ENCODE results near the gene CFAP65. TPM values are rescaled to one million over a fixed set of nuclear protein-coding genes. Genes with fewer than 3 reads are reported as not detected.
A peak's percentile ranks its signal among the peaks of the same experiment; 100 is the strongest.

Gene CFAP65
- polyA plus RNA-seq, 1 donor from 2014 or later: not detected

DNA sequence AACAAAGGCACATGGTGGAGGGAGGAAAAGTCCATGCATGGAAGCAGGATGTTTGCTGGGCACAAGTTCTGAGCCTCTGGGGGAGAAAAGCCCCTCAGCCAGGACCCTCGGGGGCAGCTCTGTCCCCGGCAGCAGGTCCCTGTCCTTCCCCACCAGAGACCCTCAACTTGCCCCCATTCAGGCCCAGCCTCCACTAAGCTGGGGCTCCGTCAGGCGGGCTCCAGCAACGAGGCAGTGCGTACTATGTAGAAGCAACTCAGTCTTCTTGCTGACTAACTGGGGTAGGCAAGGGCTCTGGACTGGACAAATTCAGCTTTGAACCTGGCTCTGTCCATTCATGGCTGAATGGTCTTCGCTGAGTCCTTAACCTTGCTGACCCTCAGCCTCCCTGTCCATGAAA lies 23.0 kb downstream of the CFAP65 start:
- Mint-ChIP-seq H3K4me3 (peak overlapping the region in 1 of 4 donors; percentile 14), H3K36me3 (no peaks in the 10 kb centered on the region), H3K27ac (no peak overlapping the region), H3K4me1 (no peaks in the 10 kb centered on the region), H3K9me3 (no peaks in the 10 kb centered on the region), H3K27me3 (peaks cover 19% of the 10 kb centered on the region)

DNA sequence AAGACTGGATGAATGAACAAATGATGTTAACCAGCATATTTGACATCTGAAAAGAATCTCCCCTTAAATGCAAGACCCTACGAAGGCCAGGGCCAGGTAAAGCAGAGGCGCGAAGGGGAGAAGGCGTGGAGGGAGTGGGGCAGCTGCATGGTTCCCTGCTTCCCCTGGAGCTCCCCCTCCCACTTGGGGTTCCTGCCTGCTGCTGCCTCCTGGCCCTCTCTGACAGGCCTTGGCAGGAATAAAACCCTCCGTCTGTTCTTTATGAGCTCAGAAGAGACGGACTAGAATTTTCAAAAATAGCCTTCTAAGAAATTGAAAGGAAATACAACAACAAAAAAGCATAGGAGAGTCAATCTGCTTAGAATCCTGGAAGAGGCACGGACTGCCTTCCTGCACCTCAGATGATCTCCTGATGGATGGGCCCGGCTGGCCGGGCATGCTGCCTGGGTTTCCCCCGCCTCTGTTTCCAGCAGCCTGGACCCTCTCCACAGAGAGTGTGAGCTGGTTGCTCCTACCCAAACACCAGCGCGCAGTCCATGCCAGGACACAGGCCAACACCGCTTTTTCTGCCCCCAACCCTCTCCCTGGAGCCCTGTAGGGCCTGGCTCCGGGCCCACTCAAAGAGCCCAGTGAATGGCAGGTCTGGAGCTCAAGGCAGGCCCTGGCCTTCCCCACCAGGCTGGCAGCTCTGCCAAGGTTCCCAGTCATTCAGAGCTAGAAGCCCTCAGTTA lies 23.9 kb downstream of the CFAP65 start:
- Mint-ChIP-seq H3K9me3 (no peaks in the 10 kb centered on the region), H3K4me3 (no peak overlapping the region), H3K27ac (no peak overlapping the region), H3K4me1 (no peaks in the 10 kb centered on the region), H3K36me3 (no peaks in the 10 kb centered on the region), H3K27me3 (peaks cover 15% of the 10 kb centered on the region)

DNA sequence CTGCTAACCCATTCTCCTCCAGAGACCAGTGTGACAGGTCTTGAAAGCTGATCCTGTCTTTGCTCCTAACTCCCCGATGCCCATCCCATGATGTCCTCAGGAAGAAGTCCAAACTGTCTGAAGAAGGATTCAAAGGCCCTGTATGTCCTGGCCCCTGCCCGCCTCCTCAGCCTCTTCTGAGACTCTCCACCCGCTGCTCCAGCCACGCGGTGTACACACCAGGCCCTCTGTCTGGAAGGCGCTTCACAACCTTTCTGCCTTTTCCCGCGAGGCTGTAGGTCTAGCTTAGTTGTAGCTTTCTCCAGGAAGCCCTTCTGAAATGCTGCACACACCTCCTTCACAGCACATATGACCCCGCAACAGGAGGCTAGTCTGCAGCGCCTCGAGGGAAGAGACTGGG lies 24.6 kb downstream of the CFAP65 start:
- Mint-ChIP-seq H3K27ac (no peak overlapping the region), H3K27me3 (peaks cover 17% of the 10 kb centered on the region), H3K4me1 (no peaks in the 10 kb centered on the region), H3K9me3 (no peaks in the 10 kb centered on the region), H3K36me3 (no peaks in the 10 kb centered on the region), H3K4me3 (peak overlapping the region in 1 of 4 donors; percentile 22)

DNA sequence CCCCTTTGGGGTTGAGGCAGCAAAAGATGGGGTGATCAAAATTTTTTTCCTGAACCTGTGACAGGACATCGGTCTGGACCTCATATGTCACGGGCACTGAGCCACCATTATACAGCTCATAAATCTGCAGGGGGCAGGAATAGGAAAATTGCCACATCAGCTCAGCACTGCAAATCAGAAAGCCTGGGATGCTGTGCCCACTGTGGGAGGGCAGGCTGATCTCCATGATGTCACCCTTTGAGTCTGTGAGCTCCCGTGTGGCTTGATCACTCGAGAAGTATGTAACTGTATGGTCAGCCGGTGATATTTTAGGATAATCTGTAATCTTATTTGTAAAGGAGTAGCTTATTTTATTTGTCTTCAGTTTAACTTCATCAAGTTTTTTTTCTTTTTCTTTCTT lies 30.4 kb downstream of the CFAP65 start:
- Mint-ChIP-seq H3K9me3 (no peaks in the 10 kb centered on the region), H3K36me3 (no peaks in the 10 kb centered on the region), H3K27ac (no peak overlapping the region), H3K4me1 (no peaks in the 10 kb centered on the region), H3K4me3 (no peak overlapping the region), H3K27me3 (peaks cover 21% of the 10 kb centered on the region)

DNA sequence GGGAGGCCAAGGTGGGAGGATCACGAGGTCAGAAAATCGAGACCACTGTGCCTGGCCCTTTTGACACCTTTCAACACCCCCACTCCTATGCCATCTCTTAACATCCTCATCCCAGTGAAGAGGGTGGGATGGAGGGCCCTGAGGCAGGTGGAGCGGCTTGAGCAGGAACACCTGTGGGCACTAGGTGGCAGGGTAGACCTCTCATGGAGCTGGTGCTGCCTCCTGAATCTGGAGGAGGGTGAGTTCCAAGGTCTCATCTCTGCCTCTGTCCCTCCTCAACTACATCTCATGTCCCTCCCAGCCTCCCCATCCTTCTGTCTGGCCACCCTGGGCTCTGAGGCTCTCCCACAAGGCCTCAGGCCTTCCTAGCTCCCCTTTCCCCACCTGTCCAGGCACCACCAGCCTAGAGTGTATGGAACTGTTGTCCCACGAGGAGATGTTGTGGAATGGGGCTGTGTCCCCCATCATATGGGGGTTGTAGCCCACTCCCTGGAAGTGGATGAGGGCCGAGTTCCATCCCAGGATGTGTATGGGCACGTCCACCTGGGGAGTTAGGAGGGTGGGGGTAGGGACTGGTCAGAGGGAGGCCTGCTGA lies 31.1 kb downstream of the CFAP65 start:
- H3K4me1 Mint-ChIP-seq: no peaks in the 10 kb centered on the region
- H3K27ac Mint-ChIP-seq: no peak overlapping the region
- no peaks in the 10 kb centered on the region for H3K9me3 Mint-ChIP-seq
- H3K36me3 Mint-ChIP-seq: no peaks in the 10 kb centered on the region
- no peak overlapping the region for H3K4me3 Mint-ChIP-seq
- H3K27me3 Mint-ChIP-seq: peaks cover 26% of the 10 kb centered on the region

DNA sequence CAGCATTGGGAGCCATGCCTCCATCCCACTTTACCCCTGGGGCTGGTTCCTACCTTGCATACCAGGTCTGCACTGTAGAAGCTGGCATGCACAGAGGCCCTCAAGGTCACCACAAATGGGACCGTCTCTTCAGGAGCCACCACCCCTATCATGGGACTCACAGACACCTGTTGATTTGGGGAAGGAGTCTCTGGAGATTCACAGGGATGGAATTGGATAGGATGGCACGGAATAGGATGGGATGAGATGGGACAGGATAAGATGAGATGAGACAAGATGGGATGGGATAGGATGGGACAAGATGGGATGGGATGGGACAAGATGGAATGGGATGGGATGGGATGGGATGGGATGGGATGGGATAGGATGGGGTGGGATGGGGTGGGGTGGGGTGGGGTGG lies 32.0 kb downstream of the CFAP65 start:
- no peak overlapping the region for H3K4me3 Mint-ChIP-seq
- H3K9me3 Mint-ChIP-seq: no peaks in the 10 kb centered on the region
- H3K36me3 Mint-ChIP-seq: no peaks in the 10 kb centered on the region
- peaks cover 0 to 2% (median 0%) of the 10 kb centered on the region in 3 donors for H3K4me1 Mint-ChIP-seq
- H3K27me3 Mint-ChIP-seq: peaks cover 35% of the 10 kb centered on the region
- no peak overlapping the region for H3K27ac Mint-ChIP-seq

DNA sequence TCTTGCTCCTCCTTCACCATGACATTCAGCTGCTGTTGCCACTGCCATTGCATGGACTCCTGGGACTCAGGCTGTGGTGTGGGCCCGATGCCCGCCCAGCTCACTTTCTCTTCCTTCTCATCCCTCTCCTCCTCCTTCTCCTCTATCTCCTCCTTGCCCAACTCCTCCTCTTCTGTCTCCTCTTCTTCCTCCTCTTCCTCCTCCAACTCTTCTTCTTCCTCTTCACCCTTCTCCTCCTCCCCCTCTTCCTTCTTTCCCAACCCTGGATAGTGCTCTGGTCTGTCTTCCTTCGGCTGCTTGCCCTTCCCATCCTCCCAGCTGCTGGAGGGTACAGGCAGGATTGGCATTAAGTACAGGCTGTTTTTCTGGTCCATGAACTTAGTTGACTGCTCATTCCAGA lies 37.3 kb downstream of the CFAP65 start:
- Mint-ChIP-seq H3K9me3 (no peaks in the 10 kb centered on the region), H3K4me3 (peak overlapping the region in 1 of 4 donors; percentile 42), H3K36me3 (peaks cover 1% of the 10 kb centered on the region), H3K27me3 (peaks cover 54% of the 10 kb centered on the region), H3K27ac (peak overlapping the region in 1 of 3 donors; percentile 31), H3K4me1 (peaks cover 0 to 7% (median 7%) of the 10 kb centered on the region in 3 donors)

DNA sequence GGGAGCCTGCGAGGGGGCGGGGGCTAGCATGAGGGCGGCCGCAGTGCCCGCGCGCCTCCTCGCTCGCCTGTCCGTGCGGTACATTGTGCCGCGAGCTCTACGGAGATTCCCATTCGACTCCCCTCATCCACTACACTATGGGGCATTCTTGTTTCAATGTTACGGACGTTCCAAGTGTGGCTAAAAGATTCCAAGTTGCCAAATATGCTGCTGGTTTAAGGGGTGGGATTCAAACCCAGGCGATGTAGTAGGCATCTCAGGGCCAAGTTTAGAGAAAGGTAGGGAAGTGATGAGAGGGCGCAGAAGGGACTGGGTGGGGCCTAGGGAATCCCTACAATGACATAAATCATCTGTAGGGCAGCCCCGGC lies 38.1 kb downstream of the CFAP65 start:
- H3K9me3 Mint-ChIP-seq: no peaks in the 10 kb centered on the region
- H3K27me3 Mint-ChIP-seq: peaks cover 54% of the 10 kb centered on the region

DNA sequence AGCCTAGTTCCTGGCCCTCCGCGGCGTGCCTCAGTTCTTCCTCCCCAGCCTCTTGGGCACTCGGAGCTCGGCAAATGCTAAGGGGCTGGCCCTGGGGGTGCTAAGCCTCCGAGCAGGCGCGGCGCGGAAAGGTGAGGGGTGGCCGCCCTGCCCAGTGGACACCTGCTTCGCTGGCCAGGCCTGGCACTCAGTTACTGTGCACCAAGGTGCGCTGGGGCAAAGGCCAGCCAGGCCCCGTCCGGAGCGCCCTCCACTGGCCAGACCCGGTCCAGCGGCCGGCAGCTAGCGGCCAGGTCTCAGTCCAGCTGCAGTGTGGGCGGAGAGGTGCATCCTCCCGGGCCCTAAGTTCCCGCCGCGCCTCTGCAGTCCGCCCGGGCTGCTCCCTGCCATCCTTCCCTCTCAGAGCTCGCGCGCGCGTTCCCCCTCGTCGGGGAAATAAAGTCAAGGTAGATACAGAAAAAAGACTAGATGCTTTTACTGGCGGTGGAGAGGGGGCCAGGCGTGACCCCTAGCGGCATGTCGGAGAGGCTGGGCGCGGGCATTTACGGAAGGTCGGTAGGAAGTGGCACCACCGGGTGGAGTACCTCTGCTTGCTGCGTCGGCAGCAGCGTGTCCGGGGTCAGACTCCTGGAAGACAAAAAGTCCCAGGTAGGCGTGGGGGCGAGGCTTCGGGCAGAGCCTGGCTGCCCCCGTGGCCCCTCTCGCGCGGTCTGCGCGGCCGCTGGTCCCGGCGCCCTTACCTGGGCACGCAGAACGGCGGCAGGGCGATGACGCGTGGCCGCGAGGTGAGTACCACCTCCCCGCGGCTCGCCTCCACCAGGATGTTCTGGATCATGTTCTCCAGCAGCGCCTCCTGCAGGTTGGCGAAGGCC lies 38.7 kb downstream of the CFAP65 start:
- no peak overlapping the region for H3K27ac Mint-ChIP-seq
- H3K9me3 Mint-ChIP-seq: no peaks in the 10 kb centered on the region
- peaks cover 1% of the 10 kb centered on the region for H3K36me3 Mint-ChIP-seq
- H3K4me1 Mint-ChIP-seq: peaks cover 0 to 7% (median 7%) of the 10 kb centered on the region in 3 donors
- peak overlapping the region in 3 of 4 donors; percentile 78 to 93 (median 84) for H3K4me3 Mint-ChIP-seq
- H3K27me3 Mint-ChIP-seq: peaks cover 58% of the 10 kb centered on the region

More for the DNA sequence above, 38.1 kb downstream of the CFAP65 start:
- peaks cover 1% of the 10 kb centered on the region for H3K36me3 Mint-ChIP-seq
- H3K4me1 Mint-ChIP-seq: peaks cover 0 to 7% (median 7%) of the 10 kb centered on the region in 3 donors
- H3K4me3 Mint-ChIP-seq: peak overlapping the region in 2 of 4 donors; percentile 39 to 50
- H3K27ac Mint-ChIP-seq: no peak overlapping the region

DNA sequence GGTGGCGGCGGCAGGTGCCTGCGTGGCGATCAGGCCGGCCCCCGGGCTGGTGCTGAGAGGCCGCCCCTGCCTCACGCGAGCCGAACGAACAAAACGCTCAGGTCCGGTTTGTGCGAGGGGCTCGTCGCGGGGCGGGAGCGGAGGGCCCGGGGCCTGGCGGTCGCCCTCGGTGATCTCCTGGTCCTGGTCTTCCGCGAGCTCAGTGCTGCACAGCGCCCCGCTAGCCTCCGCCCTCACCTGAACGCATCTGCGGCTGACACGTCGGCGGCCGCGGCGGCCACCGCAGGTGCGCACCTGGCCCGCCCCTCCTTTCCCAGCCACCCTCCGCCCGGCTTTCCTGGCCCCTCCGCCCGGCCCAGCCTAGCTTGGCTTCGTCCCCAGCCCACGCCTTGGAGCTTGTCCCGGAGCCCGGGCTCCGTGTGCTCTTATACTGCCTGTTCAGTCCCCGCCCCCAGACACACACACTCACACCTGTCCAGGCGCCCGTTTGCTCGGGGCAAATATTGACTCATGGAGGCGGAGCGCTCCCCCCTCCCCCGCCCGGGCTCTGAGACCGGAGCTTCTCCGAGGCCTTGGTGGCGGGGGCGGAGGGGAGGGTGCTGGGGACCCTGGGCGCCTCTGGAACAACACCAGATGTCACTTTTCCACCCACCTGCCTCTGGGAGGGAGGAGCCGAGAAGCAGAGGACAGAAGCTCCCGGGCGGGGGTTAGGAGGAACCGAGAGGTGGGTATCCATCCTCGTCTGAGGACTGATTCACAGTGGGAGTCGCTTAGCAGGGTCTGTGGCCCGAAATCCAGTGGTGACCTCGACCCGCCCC lies 39.5 kb downstream of the CFAP65 start:
- H3K4me3 Mint-ChIP-seq: peak overlapping the region in 3 of 4 donors; percentile 39 to 84 (median 55)
- no peaks in the 10 kb centered on the region for H3K9me3 Mint-ChIP-seq
- H3K36me3 Mint-ChIP-seq: peaks cover 3% of the 10 kb centered on the region
- peaks cover 61% of the 10 kb centered on the region for H3K27me3 Mint-ChIP-seq
- H3K4me1 Mint-ChIP-seq: peaks cover 0 to 7% (median 7%) of the 10 kb centered on the region in 3 donors
- H3K27ac Mint-ChIP-seq: no peak overlapping the region

DNA sequence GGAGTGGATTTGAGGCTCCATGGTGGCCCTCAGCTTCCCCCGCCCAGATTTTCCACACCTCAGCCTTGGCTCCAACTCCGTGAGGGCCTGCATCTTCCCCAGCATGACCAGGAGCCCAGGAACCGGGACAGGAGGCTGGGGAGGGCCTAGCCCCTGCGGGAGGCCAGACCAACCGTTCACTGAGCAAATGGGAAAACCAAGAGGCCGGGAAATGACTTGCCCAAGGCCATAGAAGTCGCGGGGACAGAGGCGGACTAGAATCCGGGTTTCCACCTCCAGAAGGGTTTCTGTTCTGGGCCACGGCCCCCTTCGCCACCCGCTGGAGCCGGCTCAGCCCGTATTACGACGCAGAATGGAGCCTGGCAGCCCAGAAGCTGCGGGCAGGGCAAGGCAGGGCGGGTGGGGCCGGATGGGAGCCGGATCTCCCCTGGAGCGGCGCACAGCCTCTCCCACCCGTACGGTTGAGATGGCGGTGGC lies 40.2 kb downstream of the CFAP65 start:
- no peak overlapping the region for H3K27ac Mint-ChIP-seq
- H3K4me3 Mint-ChIP-seq: peak overlapping the region in 1 of 4 donors; percentile 3
- H3K9me3 Mint-ChIP-seq: no peaks in the 10 kb centered on the region
- peaks cover 0 to 7% (median 7%) of the 10 kb centered on the region in 3 donors for H3K4me1 Mint-ChIP-seq
- peaks cover 66% of the 10 kb centered on the region for H3K27me3 Mint-ChIP-seq
- H3K36me3 Mint-ChIP-seq: peaks cover 3% of the 10 kb centered on the region

DNA sequence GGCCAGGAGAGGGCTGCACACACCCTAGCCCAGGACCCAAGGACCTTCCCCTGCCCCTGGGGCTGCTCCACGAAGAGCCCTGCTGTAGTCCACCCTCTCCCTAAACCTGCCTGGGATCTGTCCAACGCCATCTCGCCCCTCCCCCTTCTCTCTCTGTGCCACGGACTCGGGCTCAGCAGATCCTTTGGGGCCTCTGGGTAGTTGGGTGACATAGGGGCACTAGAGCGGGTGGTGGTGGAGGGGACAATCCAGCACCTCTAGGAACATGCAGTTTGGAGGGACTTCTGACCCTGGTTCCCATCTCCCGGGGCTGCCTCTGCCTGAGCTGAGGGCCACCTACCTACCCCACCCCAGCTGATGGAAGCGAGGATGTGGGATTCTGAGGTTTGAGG lies 40.8 kb downstream of the CFAP65 start:
- peaks cover 69% of the 10 kb centered on the region for H3K27me3 Mint-ChIP-seq
- H3K4me3 Mint-ChIP-seq: no peak overlapping the region
- H3K9me3 Mint-ChIP-seq: no peaks in the 10 kb centered on the region
- H3K4me1 Mint-ChIP-seq: peaks cover 0 to 12% (median 11%) of the 10 kb centered on the region in 3 donors
- no peak overlapping the region for H3K27ac Mint-ChIP-seq
- H3K36me3 Mint-ChIP-seq: peaks cover 3% of the 10 kb centered on the region

DNA sequence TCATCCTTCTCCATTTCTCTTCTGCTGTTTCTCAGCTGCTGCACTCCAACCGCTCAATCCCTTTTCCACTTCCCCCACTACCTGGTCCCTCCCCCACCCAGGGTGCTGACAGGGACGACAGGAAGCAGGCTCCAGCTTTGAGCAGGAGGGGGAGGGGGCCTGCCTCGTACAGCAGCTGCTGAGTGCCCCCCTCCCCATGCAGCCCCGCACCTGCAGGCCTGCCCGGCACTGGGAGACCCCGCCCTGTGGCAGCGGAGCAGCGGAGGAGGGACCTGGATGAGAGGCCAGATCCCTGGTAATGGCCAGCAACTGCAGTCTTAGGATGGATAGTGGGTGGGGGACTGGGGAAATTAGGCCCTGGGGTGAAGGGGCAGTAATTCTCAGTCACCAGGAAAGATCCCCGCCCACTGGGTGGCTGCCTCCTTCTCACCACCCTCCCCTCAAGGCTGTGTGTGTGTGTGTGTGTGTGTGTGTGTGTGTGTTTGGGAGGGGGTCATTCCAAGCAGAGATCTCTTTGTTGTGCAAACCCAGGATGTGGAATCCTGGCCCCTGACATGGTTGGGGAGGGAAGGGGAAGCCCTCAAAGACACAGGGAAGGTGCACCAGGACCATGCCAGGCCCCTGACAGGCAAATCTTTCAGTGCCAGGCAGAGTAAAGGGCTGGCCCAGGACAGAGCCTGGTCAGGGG lies 41.3 kb downstream of the CFAP65 start:
- peaks cover 69% of the 10 kb centered on the region for H3K27me3 Mint-ChIP-seq
- peaks cover 0 to 15% (median 11%) of the 10 kb centered on the region in 3 donors for H3K4me1 Mint-ChIP-seq
- H3K4me3 Mint-ChIP-seq: no peak overlapping the region
- H3K27ac Mint-ChIP-seq: no peak overlapping the region
- H3K36me3 Mint-ChIP-seq: peaks cover 3% of the 10 kb centered on the region
- H3K9me3 Mint-ChIP-seq: no peaks in the 10 kb centered on the region

All from IgD-negative memory B cell (primary cell).